IPS-15b (cell line): ENCODE measurements around the gene UMODL1.

Source experiments
- H3K27me3 ChIP-seq: one replicate; pipeline ENCODE4 v1.6.1; 2013; ENCODE audit warnings: low read length; ENCODE audit not compliant: control insufficient read depth, insufficient read depth
- H3K36me3 ChIP-seq: one replicate; pipeline ENCODE4 v1.6.1; 2013; ENCODE audit warnings: low read length; ENCODE audit not compliant: control insufficient read depth, insufficient read depth
- H3K4me1 ChIP-seq: one replicate; pipeline ENCODE4 v1.6.1; 2013; ENCODE audit warnings: mild to moderate bottlenecking, low read length; ENCODE audit not compliant: control insufficient read depth, insufficient read depth
- H3K4me3 ChIP-seq: one replicate; pipeline ENCODE4 v1.5.1; 2013; ENCODE audit warnings: low read depth, low read length
- H3K9ac ChIP-seq: one replicate; pipeline ENCODE4 v1.6.1; 2013; ENCODE audit warnings: low read depth, mild to moderate bottlenecking, low read length
- H3K9me3 ChIP-seq: one replicate; pipeline ENCODE4 v1.6.1; 2013; ENCODE audit warnings: mild to moderate bottlenecking, low read length; ENCODE audit not compliant: control insufficient read depth, insufficient read depth

Gene UMODL1

DNA sequence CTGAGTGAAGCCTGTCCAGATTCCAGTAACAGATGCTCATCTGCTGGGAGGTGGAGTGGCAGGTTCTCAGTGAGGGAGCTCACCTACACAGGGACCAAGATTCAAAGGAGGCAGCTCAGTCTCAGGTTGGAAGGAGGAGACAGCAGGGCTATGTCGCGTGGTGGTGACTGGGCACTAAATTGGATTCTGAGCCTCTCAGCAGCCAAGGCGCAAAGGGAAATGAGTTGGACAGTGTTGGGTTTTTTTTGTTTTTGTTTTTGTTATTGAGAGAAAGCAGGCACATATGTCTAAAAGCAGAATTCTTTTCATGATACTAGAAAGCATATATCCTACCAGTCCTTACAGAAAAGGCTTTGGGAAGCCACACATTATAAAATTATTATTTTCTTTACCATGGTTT is 26.2 kb downstream of the UMODL1 start:
- H3K4me1 ChIP-seq: no peaks in the 10 kb centered on the region
- no peak overlapping the region for H3K9ac ChIP-seq
- H3K4me3 ChIP-seq: no peak overlapping the region
- no peaks in the 10 kb centered on the region for H3K27me3 ChIP-seq
- H3K9me3 ChIP-seq: no peaks in the 10 kb centered on the region
- no peaks in the 10 kb centered on the region for H3K36me3 ChIP-seq

GRCh38 chr21:42097860-42098454 is 26.8 kb downstream of the UMODL1 start:
- Histone ChIP-seq H3K4me1 (no peaks in the 10 kb centered on the region), H3K4me3 (no peak overlapping the region), H3K9me3 (no peaks in the 10 kb centered on the region), H3K36me3 (no peaks in the 10 kb centered on the region), H3K9ac (no peak overlapping the region), H3K27me3 (no peaks in the 10 kb centered on the region)

GRCh38 chr21:42098957-42099505 is 27.9 kb downstream of the UMODL1 start:
- no peaks in the 10 kb centered on the region for H3K27me3 ChIP-seq
- no peaks in the 10 kb centered on the region for H3K36me3 ChIP-seq
- no peaks in the 10 kb centered on the region for H3K4me1 ChIP-seq
- H3K4me3 ChIP-seq: no peak overlapping the region
- no peak overlapping the region for H3K9ac ChIP-seq
- H3K9me3 ChIP-seq: no peaks in the 10 kb centered on the region

DNA sequence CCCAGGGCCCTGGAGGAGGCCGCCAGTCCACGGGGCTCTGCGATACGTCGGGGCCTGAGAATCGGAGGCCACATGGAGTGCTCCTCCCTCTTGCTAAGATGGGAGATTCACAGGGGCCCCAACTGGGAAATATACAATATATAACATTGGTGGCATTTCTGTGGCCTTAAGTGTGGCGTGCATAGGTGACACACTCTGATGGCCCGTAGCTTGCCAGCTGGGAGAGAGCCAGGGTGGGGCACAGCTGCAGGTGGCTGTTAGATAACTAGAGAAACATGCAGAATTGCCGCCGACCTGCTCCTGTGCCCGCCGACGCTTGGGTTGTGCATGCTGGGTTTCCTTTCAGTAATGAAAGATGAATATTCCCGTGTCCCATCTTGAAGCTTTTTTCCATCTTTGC is 30.1 kb downstream of the UMODL1 start:
- Histone ChIP-seq H3K36me3 (no peaks in the 10 kb centered on the region), H3K9ac (no peak overlapping the region), H3K4me3 (no peak overlapping the region), H3K4me1 (no peaks in the 10 kb centered on the region), H3K27me3 (no peaks in the 10 kb centered on the region), H3K9me3 (no peaks in the 10 kb centered on the region)

DNA sequence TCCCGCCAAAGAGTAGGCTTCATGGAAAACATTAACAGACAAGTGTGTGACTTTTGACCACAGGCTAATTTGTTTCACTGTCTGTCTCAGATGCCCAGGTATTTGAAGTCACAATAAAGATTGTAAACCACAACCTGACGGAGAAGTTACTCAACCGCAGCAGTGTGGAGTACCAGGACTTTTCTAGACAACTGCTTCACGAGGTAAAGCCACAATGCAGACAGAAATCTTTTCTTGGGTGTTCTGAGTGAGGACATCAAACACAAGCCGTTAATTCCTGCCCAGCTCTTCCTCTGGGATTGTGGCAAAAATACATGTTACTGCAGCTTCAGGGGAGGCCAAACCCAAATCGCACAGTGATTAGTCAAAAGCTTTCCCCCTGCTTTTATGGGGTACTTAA is 31.0 kb downstream of the UMODL1 start:
- H3K36me3 ChIP-seq: no peaks in the 10 kb centered on the region
- no peak overlapping the region for H3K4me3 ChIP-seq
- H3K9me3 ChIP-seq: no peaks in the 10 kb centered on the region
- H3K27me3 ChIP-seq: no peaks in the 10 kb centered on the region
- H3K4me1 ChIP-seq: no peaks in the 10 kb centered on the region
- H3K9ac ChIP-seq: no peak overlapping the region

DNA sequence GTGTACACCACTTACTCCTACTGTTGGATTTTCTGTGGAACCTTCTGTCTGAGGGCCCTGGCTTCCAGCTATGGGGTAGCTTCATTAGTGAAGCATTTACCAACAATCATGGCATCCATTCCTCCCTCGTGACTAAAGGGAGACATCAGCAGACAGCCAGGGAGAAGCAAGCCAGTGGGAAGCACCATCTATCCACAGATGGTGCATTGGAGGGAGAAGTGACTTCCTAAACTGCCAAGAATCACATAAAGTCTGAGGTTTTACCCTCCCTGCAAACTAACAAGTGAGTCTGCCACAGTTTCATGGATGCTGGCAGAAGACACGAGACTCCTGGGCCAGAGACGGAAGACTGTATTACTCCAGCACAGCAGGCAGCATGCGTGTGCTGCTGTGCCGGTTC is 31.4 kb downstream of the UMODL1 start:
- Histone ChIP-seq H3K9me3 (no peaks in the 10 kb centered on the region), H3K4me1 (no peaks in the 10 kb centered on the region), H3K4me3 (no peak overlapping the region), H3K27me3 (no peaks in the 10 kb centered on the region), H3K36me3 (no peaks in the 10 kb centered on the region), H3K9ac (no peak overlapping the region)

DNA sequence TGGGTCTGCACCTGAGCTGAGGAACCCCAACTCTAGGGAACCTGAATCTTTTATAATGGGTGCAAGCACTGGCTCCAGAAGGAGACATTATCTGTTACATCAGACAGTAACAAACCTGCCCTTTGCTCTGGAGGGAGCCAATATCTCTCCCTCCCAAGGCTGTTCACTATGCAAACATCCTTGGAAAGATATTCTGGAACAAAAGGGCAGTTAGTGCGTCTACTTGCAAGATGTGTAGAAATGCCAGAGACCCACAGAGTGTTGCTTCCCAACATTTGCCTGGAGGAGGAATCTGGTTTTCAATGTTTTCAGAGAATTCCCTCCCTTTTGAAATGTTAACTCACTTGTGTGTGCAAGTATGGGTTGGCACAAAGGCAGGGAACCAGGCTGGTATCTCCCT is 31.9 kb downstream of the UMODL1 start:
- Histone ChIP-seq H3K4me1 (no peaks in the 10 kb centered on the region), H3K4me3 (no peak overlapping the region), H3K27me3 (no peaks in the 10 kb centered on the region), H3K36me3 (no peaks in the 10 kb centered on the region), H3K9ac (no peak overlapping the region), H3K9me3 (no peaks in the 10 kb centered on the region)

DNA sequence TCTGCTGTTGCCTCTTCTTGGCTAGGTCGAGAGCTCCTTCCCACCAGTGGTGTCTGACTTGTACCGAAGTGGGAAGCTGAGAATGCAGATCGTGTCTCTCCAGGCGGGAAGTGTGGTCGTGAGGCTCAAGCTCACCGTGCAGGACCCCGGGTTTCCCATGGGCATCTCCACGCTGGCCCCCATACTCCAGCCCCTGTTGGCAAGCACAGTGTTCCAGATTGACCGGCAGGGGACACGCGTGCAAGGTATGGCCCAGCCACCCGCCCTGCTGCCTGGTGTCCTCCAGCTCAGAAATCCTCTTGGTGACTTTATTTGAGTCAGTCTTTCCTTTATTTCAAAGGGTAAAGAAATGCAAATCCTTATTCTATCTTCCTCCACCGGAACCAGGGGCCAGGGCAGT is 32.7 kb downstream of the UMODL1 start:
- Histone ChIP-seq H3K4me1 (no peaks in the 10 kb centered on the region), H3K9ac (no peak overlapping the region), H3K4me3 (no peak overlapping the region), H3K36me3 (no peaks in the 10 kb centered on the region), H3K9me3 (no peaks in the 10 kb centered on the region), H3K27me3 (no peaks in the 10 kb centered on the region)

DNA sequence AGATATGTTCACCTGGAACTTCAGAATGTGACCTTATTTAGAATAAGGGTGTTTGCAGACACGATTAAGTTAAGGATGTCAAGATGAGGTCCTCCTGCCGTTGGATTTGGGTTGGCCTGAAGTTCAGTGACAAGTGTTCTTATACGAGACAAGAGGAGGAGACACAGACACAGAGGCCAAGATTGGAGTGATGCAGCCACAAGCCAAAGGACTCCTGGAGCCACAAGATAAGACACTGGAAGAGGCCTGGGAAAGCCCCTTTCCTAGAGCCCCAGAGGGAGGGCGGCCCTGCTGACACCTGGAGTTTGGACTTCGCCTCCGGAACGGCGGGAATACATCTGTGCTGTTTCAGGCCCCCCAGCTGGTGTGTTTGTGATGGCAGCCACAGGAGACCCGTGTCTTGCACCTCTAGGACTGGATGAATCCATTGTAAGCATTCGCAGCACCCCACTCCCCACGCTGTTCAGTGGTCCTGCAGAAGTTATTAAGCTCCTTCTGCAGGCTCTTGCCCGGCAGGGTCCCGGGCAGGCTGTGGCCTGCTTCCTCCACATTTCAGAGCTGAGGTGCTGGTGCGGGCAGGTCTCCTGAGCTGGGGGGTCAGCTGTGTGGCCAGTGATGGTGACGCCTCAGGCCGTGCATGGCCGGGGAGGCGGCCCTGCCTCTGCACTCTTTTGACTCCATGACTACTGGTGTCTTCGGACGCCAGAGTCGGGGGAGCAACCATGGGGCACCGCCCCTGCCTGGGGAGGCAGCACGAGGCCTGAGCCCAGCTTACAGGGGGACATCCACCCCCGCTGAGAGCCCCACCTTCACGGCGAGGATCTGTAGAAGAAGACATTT is 34.6 kb downstream of the UMODL1 start:
- Histone ChIP-seq H3K27me3 (no peaks in the 10 kb centered on the region), H3K9ac (no peak overlapping the region), H3K36me3 (no peaks in the 10 kb centered on the region), H3K4me1 (no peaks in the 10 kb centered on the region), H3K9me3 (no peaks in the 10 kb centered on the region), H3K4me3 (no peak overlapping the region)

GRCh38 chr21:42106425-42106824 is 35.3 kb downstream of the UMODL1 start:
- Histone ChIP-seq H3K4me1 (no peaks in the 10 kb centered on the region), H3K4me3 (no peak overlapping the region)

GRCh38 chr21:42107177-42107880 is 36.2 kb downstream of the UMODL1 start:
- Histone ChIP-seq H3K4me1 (no peaks in the 10 kb centered on the region), H3K36me3 (no peaks in the 10 kb centered on the region), H3K4me3 (no peak overlapping the region), H3K9ac (no peak overlapping the region), H3K27me3 (no peaks in the 10 kb centered on the region), H3K9me3 (no peaks in the 10 kb centered on the region)

More at GRCh38 chr21:42106425-42106824, 35.3 kb downstream of the UMODL1 start:
- Histone ChIP-seq H3K9me3 (no peaks in the 10 kb centered on the region), H3K36me3 (no peaks in the 10 kb centered on the region), H3K27me3 (no peaks in the 10 kb centered on the region), H3K9ac (no peak overlapping the region)
